Testis (tissue), 2 donors: ENCODE results near the gene NCK1.

ENCODE experiments used
- CTCF ChIP-seq, 3 experiments: fragments of 450-650 bp in 2 of 3; fragments of 200-600 bp in 1 of 3; sonication (generic) in 1 of 3; IDR thresholded peaks; one replicate each; pipeline ENCODE4 v1.5.1; 2016 to 2019; ENCODE audit warnings: antibody characterized with exemption in 3 of 3, mild to moderate bottlenecking in 2 of 3, moderate library complexity in 1 of 3
- POLR2A ChIP-seq: fragments of 450-650 bp; IDR thresholded peaks from one replicate; pipeline ENCODE4 v1.6.1; 2017; ENCODE audit warnings: antibody characterized with exemption, mild to moderate bottlenecking, moderate library complexity

GRCh38 chr3:136913168-136913567 is 51.2 kb downstream of the NCK1 start:
- no peak for TF ChIP-seq CTCF (IDR thresholded peaks at IDR 0.05)
- no peak for TF ChIP-seq POLR2A
